GM12801 (cell line): ENCODE results near the gene SDF2L1.

Source experiments
- TF ChIP-seq, protein P1 (sequence below): IDR thresholded peaks from one replicate; pipeline ENCODE4 v1.5.1; 2011; ENCODE audit warnings: control low read depth; ENCODE audit not compliant: insufficient read length; ENCODE audit errors: extremely low read depth

SDF2L1 gene, protein sequence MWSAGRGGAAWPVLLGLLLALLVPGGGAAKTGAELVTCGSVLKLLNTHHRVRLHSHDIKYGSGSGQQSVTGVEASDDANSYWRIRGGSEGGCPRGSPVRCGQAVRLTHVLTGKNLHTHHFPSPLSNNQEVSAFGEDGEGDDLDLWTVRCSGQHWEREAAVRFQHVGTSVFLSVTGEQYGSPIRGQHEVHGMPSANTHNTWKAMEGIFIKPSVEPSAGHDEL

DNA sequence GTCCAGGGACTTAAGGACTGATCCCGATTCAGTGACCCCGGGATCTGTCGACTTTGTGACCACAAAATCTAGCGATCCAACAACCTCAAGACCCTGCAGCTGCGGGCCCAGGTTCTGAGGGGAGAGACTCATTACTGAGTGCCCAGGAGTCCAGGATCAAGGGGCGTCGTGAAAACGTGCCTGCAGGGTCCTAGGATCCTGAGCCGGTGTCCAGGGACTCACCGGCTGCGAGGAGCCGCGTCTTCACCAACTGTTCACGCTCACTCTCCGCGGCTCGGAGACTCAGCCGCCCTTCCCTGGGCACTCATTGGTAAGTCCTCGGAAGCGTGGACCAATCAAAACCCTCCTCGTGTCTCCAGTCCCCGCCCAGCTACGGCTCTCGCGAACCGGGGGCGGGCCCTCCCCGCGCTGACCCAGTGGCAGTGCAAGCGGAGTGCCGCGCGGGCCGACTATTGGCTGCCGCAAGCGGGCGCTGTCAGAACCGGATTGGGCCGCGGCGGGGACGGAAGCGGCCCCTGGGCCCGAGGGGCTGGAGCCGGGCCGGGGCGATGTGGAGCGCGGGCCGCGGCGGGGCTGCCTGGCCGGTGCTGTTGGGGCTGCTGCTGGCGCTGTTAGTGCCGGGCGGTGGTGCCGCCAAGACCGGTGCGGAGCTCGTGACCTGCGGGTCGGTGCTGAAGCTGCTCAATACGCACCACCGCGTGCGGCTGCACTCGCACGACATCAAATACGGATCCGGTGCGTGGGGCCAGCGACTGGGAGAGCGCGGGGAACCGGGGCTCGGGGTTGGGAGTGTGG, at the start of gene SDF2L1:
Gene SDF2L1, plus strand, starts transcription at position 514 of the 795 bp plus-strand sequence. Its CDS starts 35 bp downstream, at position 549.
- TF ChIP-seq, protein P1, sequence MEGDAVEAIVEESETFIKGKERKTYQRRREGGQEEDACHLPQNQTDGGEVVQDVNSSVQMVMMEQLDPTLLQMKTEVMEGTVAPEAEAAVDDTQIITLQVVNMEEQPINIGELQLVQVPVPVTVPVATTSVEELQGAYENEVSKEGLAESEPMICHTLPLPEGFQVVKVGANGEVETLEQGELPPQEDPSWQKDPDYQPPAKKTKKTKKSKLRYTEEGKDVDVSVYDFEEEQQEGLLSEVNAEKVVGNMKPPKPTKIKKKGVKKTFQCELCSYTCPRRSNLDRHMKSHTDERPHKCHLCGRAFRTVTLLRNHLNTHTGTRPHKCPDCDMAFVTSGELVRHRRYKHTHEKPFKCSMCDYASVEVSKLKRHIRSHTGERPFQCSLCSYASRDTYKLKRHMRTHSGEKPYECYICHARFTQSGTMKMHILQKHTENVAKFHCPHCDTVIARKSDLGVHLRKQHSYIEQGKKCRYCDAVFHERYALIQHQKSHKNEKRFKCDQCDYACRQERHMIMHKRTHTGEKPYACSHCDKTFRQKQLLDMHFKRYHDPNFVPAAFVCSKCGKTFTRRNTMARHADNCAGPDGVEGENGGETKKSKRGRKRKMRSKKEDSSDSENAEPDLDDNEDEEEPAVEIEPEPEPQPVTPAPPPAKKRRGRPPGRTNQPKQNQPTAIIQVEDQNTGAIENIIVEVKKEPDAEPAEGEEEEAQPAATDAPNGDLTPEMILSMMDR = no peak

DNA sequence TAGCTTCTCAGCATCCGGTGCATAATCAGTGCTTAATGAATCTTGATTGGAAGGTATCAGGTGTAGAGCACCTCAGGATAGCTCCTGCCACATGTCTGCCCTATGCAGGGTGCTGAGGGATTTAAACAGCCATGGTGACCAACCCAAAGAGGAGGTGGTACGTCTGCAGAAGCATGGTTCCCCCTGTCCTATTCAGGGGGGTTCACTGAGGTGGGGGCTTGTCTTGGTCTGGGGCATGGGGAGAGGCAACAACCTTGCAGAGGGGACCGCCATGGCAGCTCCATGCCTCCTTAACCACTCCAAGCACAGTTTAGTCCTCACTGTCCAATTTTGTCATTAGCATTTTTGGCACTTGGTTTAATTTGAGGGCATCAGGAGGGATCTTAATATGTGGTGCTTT, 49.7 kb upstream of the SDF2L1 start:
- TF ChIP-seq, protein P1 = no peak

DNA sequence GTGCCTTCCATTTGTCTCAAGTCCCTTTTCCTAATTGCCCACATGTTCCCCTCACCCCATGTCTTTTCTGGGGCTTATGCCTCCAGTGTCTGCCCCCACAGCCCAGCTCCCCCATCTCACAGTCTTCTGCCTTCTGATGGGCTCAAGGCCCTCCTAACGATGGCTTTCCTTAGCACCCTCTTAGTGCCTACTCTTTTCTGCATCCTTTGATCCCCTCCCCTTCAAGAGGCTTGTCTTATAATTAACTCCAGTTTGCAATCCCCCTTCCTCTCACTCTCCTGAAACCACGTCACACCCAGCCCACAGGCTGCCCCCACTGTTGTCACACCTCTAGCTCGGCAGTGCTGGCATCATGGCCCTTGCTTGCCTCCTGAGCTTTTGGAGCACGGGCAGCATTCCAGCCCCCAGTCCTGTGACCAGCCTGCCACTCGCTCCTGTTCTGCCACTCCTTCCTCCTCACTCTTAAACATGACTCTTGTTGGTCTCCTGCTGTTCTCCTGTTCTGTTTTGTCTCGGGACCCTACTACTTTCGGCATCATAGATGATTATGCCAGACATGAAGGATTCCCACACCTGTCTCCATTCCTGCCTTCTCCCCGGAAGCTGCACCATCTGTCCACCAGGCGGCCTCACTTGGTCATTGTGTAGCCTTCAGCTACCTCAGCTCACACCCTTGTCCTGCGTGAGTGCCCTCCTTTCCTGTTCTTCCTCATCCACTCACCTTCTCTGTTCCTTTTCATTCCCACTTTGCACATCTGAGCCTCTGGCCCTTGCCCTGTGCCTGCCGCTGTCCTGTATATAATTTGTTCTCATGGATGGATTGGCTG, 48.5 kb upstream of the SDF2L1 start:
- TF ChIP-seq, protein P1 = no peak

DNA sequence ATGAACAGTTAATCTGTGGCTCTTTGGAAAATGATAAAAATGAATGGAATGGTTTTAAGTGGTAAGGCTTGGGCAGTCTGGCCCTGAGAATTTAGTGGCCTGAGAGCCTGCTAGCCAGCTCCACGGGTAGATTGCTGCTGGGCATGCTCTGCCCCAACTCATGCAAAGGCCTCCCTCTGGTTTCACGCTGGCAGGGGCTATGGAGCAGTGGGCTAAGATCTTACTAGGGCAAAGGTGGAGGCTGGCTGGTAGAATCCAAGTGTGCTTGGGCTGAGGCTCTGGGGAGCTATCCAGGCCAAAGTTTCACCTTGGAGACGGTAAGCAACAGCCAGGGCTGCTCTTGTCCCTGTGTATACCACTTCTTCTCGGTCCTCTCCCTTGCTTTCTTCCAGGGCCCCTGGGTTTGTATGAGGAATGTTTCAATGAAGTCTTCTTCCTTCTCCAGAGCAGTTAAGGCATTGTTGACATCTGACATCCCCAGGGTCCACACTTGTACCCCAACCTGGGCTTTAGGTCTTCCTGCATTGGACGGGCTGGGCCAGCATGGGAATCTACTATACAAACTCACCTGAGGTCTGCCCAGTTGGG, 47.1 kb upstream of the SDF2L1 start:
- TF ChIP-seq, protein P1 = no peak

DNA sequence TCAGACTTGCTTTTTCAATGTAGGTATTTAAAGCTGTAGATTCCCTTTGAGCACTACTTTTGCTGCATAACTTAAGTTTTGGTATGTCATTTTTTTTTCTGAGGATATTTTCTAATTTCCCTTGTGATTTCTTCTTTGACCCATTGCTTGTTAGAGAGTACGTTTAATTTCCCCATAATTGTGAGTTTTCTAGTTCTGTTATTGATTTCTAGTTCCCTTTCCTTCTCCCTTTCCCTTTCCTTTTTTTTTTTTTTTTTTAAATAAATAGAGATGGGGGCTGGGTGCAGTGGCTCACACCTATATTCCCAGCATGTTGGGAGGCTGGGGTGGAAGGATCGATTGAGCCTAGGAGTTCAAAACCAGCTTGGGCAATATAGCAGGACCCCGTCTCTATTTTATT, 43.8 kb upstream of the SDF2L1 start:
- TF ChIP-seq, protein P1 = no peak

DNA sequence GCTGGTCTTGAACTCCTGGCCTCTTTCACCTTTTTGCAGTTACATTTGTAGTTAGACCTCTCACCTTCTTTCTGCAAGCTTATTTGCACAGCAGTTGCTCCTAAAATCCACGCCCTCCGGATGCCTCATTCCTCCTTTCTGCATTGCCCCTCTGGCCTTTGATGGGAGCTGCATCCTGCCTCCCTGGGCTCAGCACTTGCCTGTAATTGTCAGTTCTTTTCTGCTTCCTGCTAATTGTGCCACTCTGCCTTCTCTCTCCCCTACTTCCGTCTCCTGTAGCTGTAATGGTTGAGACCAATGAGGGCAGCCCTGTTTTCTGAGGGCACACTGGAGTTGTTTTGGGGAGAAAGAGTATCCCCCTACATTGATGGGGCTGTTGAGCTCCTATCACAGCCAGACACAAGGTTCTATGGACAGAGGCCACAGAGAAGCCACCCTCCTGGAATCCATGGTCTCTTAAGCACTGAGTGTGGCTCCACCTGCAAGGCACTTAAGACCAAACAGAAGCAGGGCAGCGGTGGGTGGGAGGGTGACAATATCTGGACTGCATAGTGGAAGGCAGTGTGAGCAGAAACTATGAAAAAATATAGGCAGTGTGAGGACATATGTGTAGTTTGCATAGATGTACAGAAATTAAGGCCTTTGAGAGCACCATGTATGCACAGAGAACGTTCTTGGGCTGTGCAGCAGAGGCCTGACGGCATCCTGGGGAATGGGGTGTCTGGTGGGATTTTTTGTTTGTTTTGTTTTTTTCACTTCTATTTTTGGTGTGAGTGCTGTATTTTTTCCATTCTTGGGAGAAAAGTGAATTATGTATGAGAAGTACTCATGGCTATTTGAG, 42.8 kb upstream of the SDF2L1 start:
- TF ChIP-seq, protein P1 = no peak
